ENCODE results near the gene TMEM82.

TMEM82 gene

GRCh38 chr1:15736892-15737261, 5.4 kb upstream of the TMEM82 start:
- DNase-seq, result no peak

- DNase-seq, result no peak
Measured at GRCh38 chr1:15737324-15738319, 4.7 kb upstream of the TMEM82 start.

- DNase-seq, result no peak
Measured at GRCh38 chr1:15738416-15739113, 3.7 kb upstream of the TMEM82 start.

GRCh38 chr1:15739259-15739658, 3.0 kb upstream of the TMEM82 start:
- no peak for DNase-seq

GRCh38 chr1:15739745-15740144, 2.6 kb upstream of the TMEM82 start:
- no peak for DNase-seq

- peak; percentile 63 for DNase-seq
Measured at GRCh38 chr1:15740924-15741850, 1.1 kb upstream of the TMEM82 start.

GRCh38 chr1:15744122-15744679, 1.9 kb downstream of the TMEM82 start:
- DNase-seq, result no peak

GRCh38 chr1:15747378-15747777, 5.1 kb downstream of the TMEM82 start:
- no peak for DNase-seq

GRCh38 chr1:15748264-15748663, 6.0 kb downstream of the TMEM82 start:
- DNase-seq, result no peak

- DNase-seq, result no peak
Measured at GRCh38 chr1:15748690-15749398, 6.5 kb downstream of the TMEM82 start.

GRCh38 chr1:15749399-15750291, 7.3 kb downstream of the TMEM82 start:
- no peak for DNase-seq

- DNase-seq, result no peak
Measured at GRCh38 chr1:15750924-15751323, 8.6 kb downstream of the TMEM82 start.

- DNase-seq, result no peak
Measured at GRCh38 chr1:15751717-15752116, 9.4 kb downstream of the TMEM82 start.

GRCh38 chr1:15753776-15754175, 11.5 kb downstream of the TMEM82 start:
- no peak for DNase-seq

- no peak for DNase-seq
Measured at GRCh38 chr1:15755021-15755645, 12.8 kb downstream of the TMEM82 start.

GRCh38 chr1:15755646-15756040, 13.3 kb downstream of the TMEM82 start:
- no peak for DNase-seq

- no peak for DNase-seq
Measured at GRCh38 chr1:15756143-15757015, 14.1 kb downstream of the TMEM82 start.

GRCh38 chr1:15757016-15757543, 14.8 kb downstream of the TMEM82 start:
- DNase-seq, result no peak

Data from CD4-positive, alpha-beta T cell treated with Interleukin-17A for 1 hour (primary cell).